NB4 (cell line): ENCODE data around the gene FBXO39.
"Not testable (repeated sequence)": the region's sequence is repeated elsewhere in the genome, so short reads cannot be mapped to it uniquely, and the experiment has no call there.

Source experiments
- DNase-seq: peaks from one replicate; pipeline ENCODE4 v3.0.0; 2010; ENCODE audit warnings: low read depth
- H3K4me3 ChIP-seq: one replicate; pipeline ENCODE4 v1.5.1; 2011; ENCODE audit warnings: mild to moderate bottlenecking, low read depth, low read length, moderate library complexity
- CTCF ChIP-seq: IDR thresholded peaks from one replicate; pipeline ENCODE4 v1.5.1; 2012; ENCODE audit warnings: low read depth, low read length
- MYC ChIP-seq: IDR thresholded peaks from 2 replicates; pipeline ENCODE4 v1.6.1; 2011; ENCODE audit warnings: low read depth, low read length
- POLR2A ChIP-seq: IDR thresholded peaks from 2 replicates; pipeline ENCODE4 v1.6.1; 2011; ENCODE audit warnings: mild to moderate bottlenecking; ENCODE audit not compliant: insufficient read length; ENCODE audit errors: extremely low read depth
- TF ChIP-seq, protein P1 (sequence below): IDR thresholded peaks from 2 replicates; pipeline ENCODE4 v1.6.1; 2011; ENCODE audit warnings: low read depth, low read length

FBXO39 gene

GRCh38 chr17:6761779-6762178 lies 14.2 kb upstream of the FBXO39 start:
- TF ChIP-seq CTCF (no peak), POLR2A (no peak), MYC (no peak)
- no peak overlapping the region for H3K4me3 ChIP-seq
- DNase-seq: no peak

GRCh38 chr17:6768447-6768846 lies 7.6 kb upstream of the FBXO39 start:
- no peak for TF ChIP-seq MYC
- TF ChIP-seq CTCF: no peak
- TF ChIP-seq, protein P1, sequence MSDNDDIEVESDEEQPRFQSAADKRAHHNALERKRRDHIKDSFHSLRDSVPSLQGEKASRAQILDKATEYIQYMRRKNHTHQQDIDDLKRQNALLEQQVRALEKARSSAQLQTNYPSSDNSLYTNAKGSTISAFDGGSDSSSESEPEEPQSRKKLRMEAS: no peak
- TF ChIP-seq POLR2A: no peak
- no peak overlapping the region for H3K4me3 ChIP-seq
- DNase-seq: no peak

DNA sequence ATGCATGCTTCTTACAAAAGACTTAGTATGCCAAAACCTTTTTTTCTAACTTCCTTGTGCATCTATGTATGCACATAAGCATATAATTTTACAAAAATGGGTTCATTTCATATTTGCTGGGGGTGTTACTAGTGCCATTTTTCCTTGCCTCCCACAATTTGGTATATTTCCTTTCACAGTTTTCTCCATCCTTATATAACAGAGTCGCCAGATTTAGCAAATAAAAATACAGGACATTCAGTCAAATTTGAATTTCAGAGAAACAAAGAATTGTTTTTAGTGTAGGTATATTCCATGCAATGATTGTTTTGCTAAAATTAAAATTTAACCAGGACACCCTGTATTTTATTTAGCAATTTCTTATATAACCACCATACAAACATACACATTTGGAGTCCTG lies 4.0 kb upstream of the FBXO39 start:
- no peak overlapping the region for H3K4me3 ChIP-seq
- DNase-seq: no peak
- TF ChIP-seq CTCF (no peak), MYC (no peak), POLR2A (no peak)
- TF ChIP-seq, protein P1: no peak

- DNase-seq, H3K4me3 ChIP-seq: not testable (repeated sequence)
Measured at GRCh38 chr17:6774906-6775305, 1.1 kb upstream of the FBXO39 start.

GRCh38 chr17:6779411-6779810 lies 3.4 kb downstream of the FBXO39 start:
- H3K4me3 ChIP-seq: no peak overlapping the region
- DNase-seq: no peak
- TF ChIP-seq POLR2A: no peak
- TF ChIP-seq CTCF: no peak
- TF ChIP-seq, protein P1: no peak
- no peak for TF ChIP-seq MYC

DNA sequence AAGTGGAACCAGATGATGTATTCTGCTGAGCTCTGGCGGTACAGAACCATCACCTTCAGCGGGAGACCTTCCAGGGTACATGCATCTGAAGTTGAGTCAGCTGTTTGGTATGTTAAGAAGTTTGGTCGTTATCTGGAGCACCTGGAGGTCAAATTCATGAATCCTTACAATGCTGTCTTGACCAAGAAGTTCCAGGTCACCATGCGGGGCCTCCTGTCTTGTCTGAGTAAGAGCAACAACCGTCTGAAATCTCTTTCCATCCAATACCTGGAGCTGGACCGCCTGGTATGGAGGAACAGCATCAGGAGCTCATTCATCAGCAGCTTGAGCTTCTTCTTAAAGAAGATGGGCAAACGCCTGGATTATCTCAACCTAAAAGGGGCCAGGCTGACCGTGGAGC lies 4.0 kb downstream of the FBXO39 start:
- TF ChIP-seq, protein P1: no peak
- TF ChIP-seq MYC (no peak), CTCF (no peak), POLR2A (no peak)
- no peak for DNase-seq
- no peak overlapping the region for H3K4me3 ChIP-seq
